ENCODE measurements around the gene ADAM17. TPM values are rescaled to one million over a fixed set of nuclear protein-coding genes. Genes with fewer than 3 reads are reported as not detected.

ADAM17 gene
- total RNA-seq, 1 donor from 2014 or later = 48.8 TPM

DNA sequence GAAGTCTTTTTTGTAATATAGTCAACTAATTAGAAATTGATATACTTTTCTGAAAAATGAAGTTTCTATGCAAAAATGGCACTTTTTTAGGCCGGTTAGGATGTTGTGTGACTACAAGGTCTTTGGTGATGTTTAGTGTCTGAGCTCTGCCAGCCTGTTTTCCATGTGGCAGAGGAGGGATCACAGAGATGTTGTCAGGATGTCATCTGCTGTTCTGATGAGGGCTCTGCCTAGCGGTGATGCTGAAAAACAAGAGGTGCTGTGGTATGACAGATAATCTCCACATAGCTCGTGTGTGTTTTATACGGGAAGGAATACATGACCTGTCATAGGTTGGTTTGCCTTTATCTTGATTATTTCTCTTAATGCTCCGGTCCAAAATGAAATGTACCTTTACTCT is 93.3 kb downstream of the ADAM17 start:
- DNase-seq (ENCODE audit: low spot score in 2 of 2, unreplicated experiment in 2 of 2) = no peak
- Mint-ChIP-seq H3K27me3 (ENCODE audit: low read depth) (no peaks in the 10 kb centered on the region), H3K4me3 (no peak overlapping the region), H3K4me1 (no peaks in the 10 kb centered on the region), H3K27ac (no peak overlapping the region), H3K9me3 (no peaks in the 10 kb centered on the region), H3K36me3 (peaks cover 26% of the 10 kb centered on the region)
- TF ChIP-seq, protein P1, sequence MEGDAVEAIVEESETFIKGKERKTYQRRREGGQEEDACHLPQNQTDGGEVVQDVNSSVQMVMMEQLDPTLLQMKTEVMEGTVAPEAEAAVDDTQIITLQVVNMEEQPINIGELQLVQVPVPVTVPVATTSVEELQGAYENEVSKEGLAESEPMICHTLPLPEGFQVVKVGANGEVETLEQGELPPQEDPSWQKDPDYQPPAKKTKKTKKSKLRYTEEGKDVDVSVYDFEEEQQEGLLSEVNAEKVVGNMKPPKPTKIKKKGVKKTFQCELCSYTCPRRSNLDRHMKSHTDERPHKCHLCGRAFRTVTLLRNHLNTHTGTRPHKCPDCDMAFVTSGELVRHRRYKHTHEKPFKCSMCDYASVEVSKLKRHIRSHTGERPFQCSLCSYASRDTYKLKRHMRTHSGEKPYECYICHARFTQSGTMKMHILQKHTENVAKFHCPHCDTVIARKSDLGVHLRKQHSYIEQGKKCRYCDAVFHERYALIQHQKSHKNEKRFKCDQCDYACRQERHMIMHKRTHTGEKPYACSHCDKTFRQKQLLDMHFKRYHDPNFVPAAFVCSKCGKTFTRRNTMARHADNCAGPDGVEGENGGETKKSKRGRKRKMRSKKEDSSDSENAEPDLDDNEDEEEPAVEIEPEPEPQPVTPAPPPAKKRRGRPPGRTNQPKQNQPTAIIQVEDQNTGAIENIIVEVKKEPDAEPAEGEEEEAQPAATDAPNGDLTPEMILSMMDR (IDR thresholded peaks at IDR 0.05; ENCODE audit: unreplicated experiment) = no peak

DNA sequence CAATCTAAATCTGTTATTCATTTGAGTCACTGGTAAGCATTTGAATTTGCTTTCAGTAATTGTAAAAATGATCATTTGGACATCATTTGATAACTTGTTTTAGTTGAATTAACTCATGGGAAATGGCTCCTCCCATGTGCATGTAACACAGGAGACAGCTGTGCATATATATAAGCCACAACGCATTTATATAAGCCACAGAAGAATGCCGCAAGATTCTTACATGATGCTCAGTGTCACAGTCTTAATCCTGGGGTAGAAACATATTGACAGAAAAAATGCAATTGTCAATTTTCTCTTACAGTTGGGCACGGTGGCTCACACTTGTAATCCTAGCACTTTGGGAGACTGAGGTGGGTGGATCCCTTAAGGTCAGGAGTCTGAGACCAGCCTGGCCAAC is 94.6 kb downstream of the ADAM17 start:
- H3K27ac Mint-ChIP-seq = no peak overlapping the region
- no peaks in the 10 kb centered on the region for H3K9me3 Mint-ChIP-seq
- TF ChIP-seq, protein P1 (IDR thresholded peaks at IDR 0.05; ENCODE audit: unreplicated experiment) = no peak
- no peaks in the 10 kb centered on the region for H3K4me1 Mint-ChIP-seq
- H3K27me3 Mint-ChIP-seq (ENCODE audit: low read depth) = no peaks in the 10 kb centered on the region
- peaks cover 31% of the 10 kb centered on the region for H3K36me3 Mint-ChIP-seq
- no peak overlapping the region for H3K4me3 Mint-ChIP-seq
- no peak for DNase-seq (ENCODE audit: low spot score in 2 of 2, unreplicated experiment in 2 of 2)

DNA sequence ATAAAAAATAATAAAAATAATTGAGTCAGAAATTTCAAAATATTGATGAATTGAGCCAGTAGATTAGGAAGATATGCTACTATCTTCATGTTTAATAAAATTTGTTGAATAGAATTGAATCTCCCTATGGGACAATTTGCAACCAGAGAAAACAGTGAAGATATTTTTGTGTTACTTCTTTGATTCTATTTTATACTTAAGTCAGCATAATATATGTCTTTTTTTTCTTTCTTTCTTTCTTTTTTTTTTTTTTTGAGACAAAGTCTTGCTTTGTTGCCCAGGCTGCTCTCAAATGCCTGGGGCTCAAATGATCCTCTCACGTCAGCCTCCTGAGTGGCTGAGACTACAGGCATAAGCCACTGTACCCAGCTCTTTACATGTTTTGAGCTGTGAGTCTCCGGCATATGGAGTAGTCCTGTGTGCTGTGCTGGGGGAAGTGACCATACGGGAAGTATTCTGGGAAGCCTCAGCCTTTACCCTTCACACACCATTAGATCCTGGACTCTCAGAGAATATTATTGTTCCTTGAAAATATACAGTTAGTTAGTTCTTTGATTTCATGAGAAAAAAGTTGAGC is 95.1 kb downstream of the ADAM17 start:
- H3K27ac Mint-ChIP-seq = no peak overlapping the region
- no peaks in the 10 kb centered on the region for H3K4me1 Mint-ChIP-seq
- TF ChIP-seq, protein P1 (IDR thresholded peaks at IDR 0.05; ENCODE audit: unreplicated experiment) = no peak
- H3K9me3 Mint-ChIP-seq = no peaks in the 10 kb centered on the region
- no peak for DNase-seq (ENCODE audit: low spot score in 2 of 2, unreplicated experiment in 2 of 2)
- H3K4me3 Mint-ChIP-seq = no peak overlapping the region
- peaks cover 27% of the 10 kb centered on the region for H3K36me3 Mint-ChIP-seq
- H3K27me3 Mint-ChIP-seq (ENCODE audit: low read depth) = no peaks in the 10 kb centered on the region

DNA sequence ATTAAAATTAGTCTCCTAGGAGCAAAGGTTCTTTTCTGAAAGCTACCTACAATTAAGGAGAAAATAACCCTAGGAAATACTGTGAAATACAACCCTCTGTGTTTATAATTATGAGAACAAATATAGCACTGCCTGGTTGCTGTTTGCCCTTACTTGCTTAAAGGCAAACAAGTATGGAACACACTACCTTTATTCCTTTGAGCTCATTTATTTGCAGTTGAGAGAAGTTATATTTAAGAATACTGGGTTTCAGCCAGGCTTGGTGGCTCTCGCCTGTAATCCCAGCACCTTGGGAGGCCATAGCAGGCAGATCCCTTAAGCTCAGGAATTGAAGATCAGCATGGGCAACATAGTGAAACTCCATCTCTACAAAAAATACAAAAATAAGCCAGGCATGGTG is 104.4 kb downstream of the ADAM17 start:
- Mint-ChIP-seq H3K4me3 (no peak overlapping the region), H3K9me3 (no peaks in the 10 kb centered on the region), H3K36me3 (peaks cover 28% of the 10 kb centered on the region), H3K4me1 (no peaks in the 10 kb centered on the region), H3K27me3 (ENCODE audit: low read depth) (no peaks in the 10 kb centered on the region), H3K27ac (no peak overlapping the region)
- no peak for DNase-seq (ENCODE audit: low spot score in 2 of 2, unreplicated experiment in 2 of 2)
- TF ChIP-seq, protein P1 (IDR thresholded peaks at IDR 0.05; ENCODE audit: unreplicated experiment) = no peak

DNA sequence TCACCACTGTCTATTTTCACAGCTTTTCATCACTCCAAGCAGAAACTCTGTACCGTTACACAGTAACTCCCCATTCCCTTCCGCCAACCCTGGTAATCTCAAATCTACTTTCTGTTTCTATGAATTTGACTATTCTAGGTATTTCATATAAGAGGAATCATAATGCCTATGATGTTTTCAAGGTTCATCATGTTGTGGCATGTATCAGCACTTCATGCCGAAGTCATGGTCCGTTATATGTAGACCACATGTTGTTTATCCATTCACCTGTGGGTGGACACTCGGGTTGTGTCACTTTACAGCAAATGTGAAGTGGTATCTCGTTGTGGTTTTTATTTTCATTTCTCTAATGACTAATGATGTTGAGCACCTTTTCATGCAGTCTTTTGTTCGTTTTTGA is 110.5 kb downstream of the ADAM17 start:
- no peak for DNase-seq (ENCODE audit: low spot score in 2 of 2, unreplicated experiment in 2 of 2)
- no peak overlapping the region for H3K27ac Mint-ChIP-seq
- no peaks in the 10 kb centered on the region for H3K4me1 Mint-ChIP-seq
- H3K27me3 Mint-ChIP-seq (ENCODE audit: low read depth) = no peaks in the 10 kb centered on the region
- TF ChIP-seq, protein P1 (IDR thresholded peaks at IDR 0.05; ENCODE audit: unreplicated experiment) = no peak
- H3K9me3 Mint-ChIP-seq = no peaks in the 10 kb centered on the region
- H3K36me3 Mint-ChIP-seq = peaks cover 44% of the 10 kb centered on the region
- H3K4me3 Mint-ChIP-seq = no peak overlapping the region

DNA sequence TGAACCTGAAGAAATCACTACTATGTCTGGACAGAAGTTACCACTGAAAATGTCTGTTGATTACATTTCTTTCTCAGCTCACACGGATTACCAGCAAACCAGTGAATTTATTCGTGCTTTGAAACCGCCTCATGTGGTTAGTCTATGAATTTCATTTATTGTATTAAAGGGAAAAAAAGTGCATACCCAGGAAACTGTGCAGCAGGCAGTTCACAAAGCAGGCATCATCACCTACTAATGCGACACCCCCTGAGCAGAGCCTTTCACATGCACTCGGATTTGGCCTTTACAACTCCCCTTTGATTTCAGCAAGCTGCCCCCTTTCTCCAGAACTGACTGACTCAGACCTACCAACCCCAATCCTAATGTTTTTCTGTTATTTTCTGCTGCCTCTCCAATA is 112.1 kb downstream of the ADAM17 start:
- H3K9me3 Mint-ChIP-seq = no peaks in the 10 kb centered on the region
- TF ChIP-seq, protein P1 (IDR thresholded peaks at IDR 0.05; ENCODE audit: unreplicated experiment) = no peak
- H3K27ac Mint-ChIP-seq = no peak overlapping the region
- no peaks in the 10 kb centered on the region for H3K27me3 Mint-ChIP-seq (ENCODE audit: low read depth)
- H3K4me3 Mint-ChIP-seq = no peak overlapping the region
- DNase-seq (ENCODE audit: low spot score in 2 of 2, unreplicated experiment in 2 of 2) = no peak
- peaks cover 46% of the 10 kb centered on the region for H3K36me3 Mint-ChIP-seq
- H3K4me1 Mint-ChIP-seq = no peaks in the 10 kb centered on the region

Data from mesothelial cell of epicardium (in vitro differentiated cells).